Amygdala (tissue), 56 donors: ENCODE data around the gene ACOT7.

Experiments used
- DNase-seq, 56 donors: peaks; one replicate each; lab custom pipeline; 2025; lab: John Stamatoyannopoulos, UW

The ACOT7 gene

DNA sequence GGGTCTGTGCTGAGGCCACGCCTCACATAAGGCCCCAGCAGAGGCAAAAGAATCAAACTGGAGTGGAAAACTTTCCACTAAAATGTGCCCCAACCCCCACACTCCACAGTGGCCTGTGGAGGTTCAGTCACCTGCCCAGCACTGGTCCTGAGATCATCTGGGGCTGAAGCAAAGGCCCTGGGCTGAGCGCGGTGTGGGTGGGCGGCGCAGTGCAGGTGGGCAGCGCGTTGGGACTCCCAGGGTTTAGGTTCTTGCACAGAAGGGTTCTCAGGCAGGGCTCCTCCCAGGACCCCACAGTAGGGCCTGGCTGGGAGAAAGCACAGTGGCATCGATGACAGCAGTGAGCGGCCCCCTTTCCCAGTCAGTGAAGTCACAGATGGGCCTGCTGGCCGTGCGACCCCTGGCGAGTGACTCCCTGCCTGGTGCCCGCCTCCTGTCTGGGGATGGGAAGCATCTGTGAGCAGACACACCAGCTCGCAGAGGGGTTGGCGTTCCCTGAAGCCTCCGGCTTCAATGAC lies 118.9 kb downstream of the ACOT7 start:
- DNase-seq = no peak

GRCh38 chr1:6274102-6274501 lies 119.5 kb downstream of the ACOT7 start:
- no peak for DNase-seq

DNA sequence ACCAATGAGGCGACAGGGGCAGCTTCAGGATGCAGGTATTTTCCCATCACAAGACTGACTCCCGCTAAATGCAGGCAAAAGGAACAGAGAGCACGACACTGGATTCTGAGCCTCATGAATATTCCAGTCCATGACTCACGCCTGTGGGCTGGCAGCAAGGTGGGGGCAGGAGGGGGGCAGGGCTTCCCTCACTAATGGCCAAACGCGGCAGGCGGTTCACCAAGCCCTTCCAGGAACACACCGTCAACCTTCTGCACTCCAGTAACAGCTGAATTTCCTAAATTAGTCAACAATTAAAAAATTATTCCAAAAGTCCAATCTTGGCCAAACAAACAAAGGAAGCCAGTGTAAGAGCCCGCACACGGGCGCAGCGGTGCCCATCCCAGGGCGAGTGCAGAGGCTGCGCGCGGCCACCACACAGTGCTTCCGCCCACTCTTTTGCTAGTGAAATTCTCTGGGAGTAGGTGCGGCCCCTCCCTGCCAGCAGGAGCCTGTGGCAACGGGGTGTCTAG lies 120.1 kb downstream of the ACOT7 start:
- peak in 38 of 56 donors; percentile 13 to 65 (median 40) for DNase-seq

DNA sequence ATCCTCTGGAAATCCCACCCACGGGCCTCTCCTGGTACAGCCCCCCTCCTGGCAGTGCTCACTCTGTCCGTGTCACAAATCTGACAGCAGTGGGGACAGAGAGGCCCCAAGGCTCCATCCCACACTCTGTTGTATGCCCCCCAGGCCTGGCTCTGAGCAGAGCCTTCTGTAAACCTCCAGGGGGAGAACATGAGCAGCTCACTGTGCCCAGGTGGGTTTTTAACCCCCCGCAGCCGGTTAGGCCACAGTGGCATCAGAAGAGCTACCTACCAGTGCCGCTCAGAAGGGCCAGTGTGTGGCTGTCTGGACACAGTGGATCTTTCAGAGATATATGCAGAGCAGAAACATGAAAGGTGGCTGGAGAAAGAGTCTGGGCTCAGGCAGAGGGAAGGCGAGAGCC lies 120.7 kb downstream of the ACOT7 start:
- no peak for DNase-seq

- no peak for DNase-seq
Observed at GRCh38 chr1:6272452-6272851, 121.1 kb downstream of the ACOT7 start.

DNA sequence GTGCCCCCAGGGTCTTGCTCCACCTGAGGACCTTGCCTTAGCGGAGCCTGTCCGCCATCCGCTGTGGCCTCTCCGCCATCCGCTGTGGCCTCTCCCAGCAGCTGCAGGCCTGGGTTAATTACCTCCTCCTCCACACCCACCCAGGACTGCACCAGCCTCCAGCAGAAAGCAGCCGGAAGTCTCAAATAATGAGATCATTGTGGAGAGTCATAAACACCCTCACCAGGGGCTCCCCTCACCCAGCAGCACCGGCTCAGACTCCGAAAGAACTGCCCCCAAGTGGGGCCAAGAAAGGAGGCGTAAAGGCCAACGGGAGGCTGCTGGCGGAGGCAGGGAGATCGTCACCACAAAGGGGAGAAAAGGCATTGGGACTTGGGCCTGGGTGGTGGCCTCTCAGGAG lies 122.0 kb downstream of the ACOT7 start:
- DNase-seq = no peak

DNA sequence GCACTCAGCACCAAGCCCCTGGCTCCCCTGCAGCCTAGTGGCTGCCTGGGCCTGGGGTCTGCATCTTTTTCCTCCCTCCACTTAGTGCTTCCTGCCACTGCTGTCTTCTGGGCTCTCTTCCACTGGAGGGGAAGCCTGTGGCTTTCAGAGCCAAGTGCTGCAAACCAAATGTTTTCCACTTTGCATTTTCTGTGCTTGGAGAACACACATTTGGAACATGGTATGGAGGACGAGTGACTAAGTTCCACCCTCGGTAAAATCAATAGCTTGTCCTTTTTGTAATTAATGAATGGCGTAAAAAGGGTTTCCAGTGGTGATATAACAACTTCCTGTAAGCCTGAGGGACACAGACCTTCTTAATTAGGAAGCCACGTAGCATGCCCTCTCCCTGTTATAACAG lies 122.6 kb downstream of the ACOT7 start:
- no peak for DNase-seq

DNA sequence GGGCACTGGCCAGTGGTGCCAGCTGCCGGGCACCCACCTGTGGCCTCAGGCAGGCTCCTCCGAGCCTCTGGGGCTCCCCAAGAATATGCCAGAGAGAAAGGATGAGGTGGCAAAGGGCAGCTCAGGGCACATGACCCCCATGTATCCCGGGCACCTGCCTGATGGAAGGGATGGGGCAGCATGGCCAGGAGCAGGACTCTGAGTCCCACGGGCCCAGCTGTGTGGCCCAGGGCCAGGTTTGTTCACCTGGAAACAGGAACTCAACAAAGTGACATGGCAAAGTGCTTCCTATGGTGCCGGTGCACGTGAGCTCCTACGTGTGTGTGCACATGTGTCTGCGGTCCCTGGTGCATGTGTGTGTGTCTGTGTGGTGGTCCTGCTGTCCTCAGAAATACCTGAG lies 123.2 kb downstream of the ACOT7 start:
- no peak for DNase-seq

- DNase-seq = peak in 17 of 56 donors; percentile 7 to 54 (median 28)
Observed at GRCh38 chr1:6269720-6270400, 123.7 kb downstream of the ACOT7 start.

GRCh38 chr1:6269296-6269695 lies 124.3 kb downstream of the ACOT7 start:
- DNase-seq = no peak

DNA sequence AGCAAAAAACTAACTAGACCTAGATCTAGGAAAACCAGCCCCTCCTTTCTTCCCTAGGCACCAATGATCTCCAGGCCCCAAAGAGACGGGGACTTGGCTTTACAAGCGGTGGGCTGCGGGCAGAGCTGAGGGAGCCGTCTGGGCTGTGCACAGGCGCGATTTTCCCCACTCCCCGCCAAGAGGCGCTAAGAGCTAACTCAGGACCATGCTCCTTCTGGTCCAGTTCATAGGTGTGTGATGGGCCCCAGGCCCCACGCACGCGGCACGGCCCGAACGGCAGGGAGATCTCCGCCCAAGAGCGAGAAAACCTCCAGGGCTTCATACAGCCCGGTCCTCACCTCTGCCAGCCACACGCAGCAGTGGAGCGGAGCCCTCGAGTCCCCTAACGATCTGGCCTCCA lies 125.2 kb downstream of the ACOT7 start:
- DNase-seq = no peak

- DNase-seq = peak in 16 of 56 donors; percentile 10 to 62 (median 29)
Observed at GRCh38 chr1:6267686-6268322, 125.8 kb downstream of the ACOT7 start.

- no peak for DNase-seq
Observed at GRCh38 chr1:6266641-6267040, 126.9 kb downstream of the ACOT7 start.

DNA sequence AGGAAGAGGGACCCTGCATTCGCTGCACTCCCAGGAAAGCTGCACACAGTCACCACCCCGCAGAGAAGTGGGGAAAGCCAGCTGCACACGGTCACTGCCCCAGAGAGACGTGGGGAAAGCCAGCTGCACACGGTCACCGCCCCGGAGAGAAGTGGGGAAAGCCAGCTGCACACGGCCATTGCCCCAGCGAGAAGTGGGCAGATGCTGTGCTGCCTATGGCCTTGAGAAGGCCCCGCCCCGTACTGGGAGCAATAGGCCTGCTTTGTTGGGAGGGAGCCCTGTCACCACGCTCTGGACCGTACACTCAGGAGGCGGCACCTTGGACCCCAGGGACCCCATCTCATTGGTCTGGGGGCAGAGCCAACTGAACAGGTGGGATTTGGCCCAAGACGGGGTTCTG lies 128.4 kb downstream of the ACOT7 start:
- no peak for DNase-seq

GRCh38 chr1:6263716-6264115 lies 129.9 kb downstream of the ACOT7 start:
- DNase-seq = no peak

DNA sequence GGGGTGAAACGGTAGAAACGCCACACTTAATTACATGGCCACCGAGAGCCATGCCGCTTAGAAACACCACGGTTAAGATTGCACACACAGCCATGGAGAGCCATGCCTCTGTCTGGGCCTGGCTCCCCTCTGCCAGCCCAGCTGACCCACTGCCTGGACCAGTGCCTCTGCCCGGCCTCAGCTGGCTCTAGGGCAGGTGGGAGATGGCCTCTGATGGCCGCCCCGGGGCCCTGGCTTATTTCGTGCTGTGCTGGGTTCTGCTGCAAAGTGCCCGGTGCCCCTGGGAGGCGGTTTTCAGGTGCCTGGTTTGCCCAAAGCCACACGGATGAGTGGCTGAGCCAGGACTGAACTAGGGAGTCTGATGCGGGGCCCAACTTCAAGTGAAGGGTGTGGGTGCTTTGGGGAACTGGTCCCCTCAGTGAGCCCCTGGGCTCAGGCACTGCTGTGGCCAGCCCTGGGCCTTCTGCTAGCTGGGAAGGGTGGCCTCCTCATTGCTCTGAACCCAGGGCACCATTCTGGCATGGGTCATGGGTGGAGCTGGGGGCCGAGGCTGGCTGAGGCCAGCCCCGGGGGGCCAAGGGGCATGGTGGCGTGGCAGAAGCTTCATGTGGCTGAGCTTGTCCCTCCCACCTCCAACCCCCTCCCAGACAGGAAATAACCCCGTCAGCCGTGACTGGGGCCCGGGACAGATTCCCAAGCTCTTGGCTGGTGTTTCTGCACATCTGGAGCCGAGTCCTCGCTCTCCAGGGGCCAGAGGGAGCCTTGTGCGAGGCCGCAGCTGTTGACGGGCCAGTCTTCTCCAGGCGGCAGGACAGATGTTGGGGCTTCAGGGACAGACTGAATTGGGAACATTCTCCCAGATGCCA lies 130.8 kb downstream of the ACOT7 start:
- peak in 3 of 56 donors; percentile 14 to 30 (median 15) for DNase-seq

DNA sequence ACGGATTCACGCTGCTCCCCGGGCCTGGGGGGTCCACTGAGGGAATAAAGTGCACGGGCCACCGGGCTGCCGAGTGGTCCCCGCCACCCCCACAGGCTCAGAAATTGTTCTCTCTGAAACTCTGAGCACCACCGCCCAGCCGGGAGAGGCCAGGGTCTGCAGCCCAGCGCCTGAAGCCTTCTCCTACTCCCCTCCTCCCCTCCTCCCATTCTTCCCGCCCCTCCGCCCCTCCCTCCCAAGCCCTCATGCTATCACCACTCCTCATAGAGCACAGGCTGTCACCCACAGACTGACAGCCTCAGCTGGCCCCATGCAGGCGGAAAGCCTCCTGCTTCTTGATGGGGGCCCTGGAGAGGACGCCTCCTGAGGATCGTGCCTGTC lies 132.0 kb downstream of the ACOT7 start:
- DNase-seq = no peak

- DNase-seq = peak in 1 of 56 donors; percentile 27
Observed at GRCh38 chr1:6260961-6261614, 132.5 kb downstream of the ACOT7 start, which contains the start of gene GPR153. Gene GPR153, minus strand, starts transcription at chr1:6261098. Its CDS starts 6,193 bp downstream, at chr1:6254905.

DNA sequence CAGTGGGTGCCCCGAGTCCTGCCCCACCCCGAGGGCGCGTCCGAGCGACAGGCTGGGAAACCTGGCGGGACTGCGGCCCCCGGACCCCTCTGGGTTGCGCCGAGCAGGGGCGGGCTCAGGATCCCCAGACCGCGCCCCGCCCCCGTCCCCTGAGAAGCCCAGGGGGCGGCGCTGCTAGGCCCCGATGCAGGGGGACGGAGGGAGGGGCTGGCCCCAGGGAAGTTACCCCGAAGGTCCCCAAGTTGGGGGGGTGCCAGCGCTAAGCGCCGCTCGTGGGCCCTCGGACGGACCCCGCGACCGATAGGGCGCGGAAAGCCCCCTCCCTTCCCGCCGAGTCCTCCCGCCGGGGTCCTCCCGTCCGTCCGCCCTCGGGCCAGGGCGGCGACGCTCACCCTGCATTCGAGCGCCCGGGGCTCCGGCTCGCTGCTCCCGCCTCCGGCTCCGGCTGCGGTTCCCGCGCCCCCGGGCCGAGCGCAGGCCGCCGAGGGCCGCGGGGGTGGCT lies 133.1 kb downstream of the ACOT7 start:
- no peak for DNase-seq
